Activated T-cell treated with anti-CD3 and anti-CD28 coated beads, Interleukin-2, amount 50 U/mL, for 4 hours (primary cell): ENCODE measurements around the gene NDUFV1. TPM values are rescaled to one million over a fixed set of nuclear protein-coding genes. Genes with fewer than 3 reads are reported as not detected.
"Not testable (repeated sequence)": the region's sequence is repeated elsewhere in the genome, so short reads cannot be mapped to it uniquely, and the experiment has no call there.

Experiments used
- ATAC-seq, 2 donors: fragments of 200-7000 bp; cut with Tn5 transposase; one replicate each; pipeline ENCODE4 v1.10.0; 2021
- DNase-seq: peaks from one replicate; pipeline ENCODE4 v3.0.0-alpha.2; 2020
- H3K27me3 Mint-ChIP-seq: one replicate; pipeline ENCODE4 v1.8.0; 2021; ENCODE audit warnings: low read depth, mixed read lengths
- H3K36me3 Mint-ChIP-seq: one replicate; pipeline ENCODE4 v1.8.0; 2022; ENCODE audit warnings: mixed read lengths; ENCODE audit not compliant: insufficient read depth
- H3K4me1 Mint-ChIP-seq: one replicate; pipeline ENCODE4 v1.8.0; 2021; ENCODE audit warnings: low read depth, mixed read lengths
- H3K4me3 Mint-ChIP-seq: one replicate; pipeline ENCODE4 v1.8.0; 2021; ENCODE audit warnings: mild to moderate bottlenecking, moderate library complexity, mixed read lengths
- H3K9me3 Mint-ChIP-seq: one replicate; pipeline ENCODE4 v1.8.0; 2021; ENCODE audit warnings: mixed read lengths
- total RNA-seq, 3 donors: library from RNA; stranded (reverse); gene quantifications; one replicate each; pipeline ENCODE4 v1.2.1, GENCODE V29; 2021

NDUFV1 gene
- total RNA-seq, 3 donors from 2014 or later = 338 to 353 (median 350) TPM

DNA sequence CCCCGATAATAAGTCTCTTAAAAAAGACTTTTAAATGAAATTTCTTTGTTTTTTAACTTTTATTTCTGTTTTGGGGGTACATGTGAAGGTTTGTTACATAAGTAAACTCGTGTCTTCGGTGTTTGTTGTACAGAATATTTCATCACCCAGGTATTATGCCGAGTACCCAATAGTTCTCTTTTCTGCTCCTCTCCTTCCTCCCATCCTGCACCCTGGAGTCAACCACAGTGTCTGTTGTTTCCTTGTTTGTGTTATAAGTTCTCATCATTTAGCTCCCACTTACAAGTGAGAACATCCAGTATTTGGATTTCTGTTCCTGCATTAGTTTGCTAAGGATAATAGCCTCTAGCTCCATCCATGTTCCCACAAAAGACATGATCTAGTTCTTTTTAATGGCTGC lies 24.7 kb upstream of the NDUFV1 start:
- no peak for ATAC-seq
- peaks cover 15% of the 10 kb centered on the region for H3K27me3 Mint-ChIP-seq
- peaks cover 4% of the 10 kb centered on the region for H3K9me3 Mint-ChIP-seq
- peak overlapping the region; percentile 72 for H3K4me3 Mint-ChIP-seq
- peaks cover 22% of the 10 kb centered on the region for H3K36me3 Mint-ChIP-seq
- H3K4me1 Mint-ChIP-seq = peaks cover 45% of the 10 kb centered on the region
- DNase-seq = no peak

DNA sequence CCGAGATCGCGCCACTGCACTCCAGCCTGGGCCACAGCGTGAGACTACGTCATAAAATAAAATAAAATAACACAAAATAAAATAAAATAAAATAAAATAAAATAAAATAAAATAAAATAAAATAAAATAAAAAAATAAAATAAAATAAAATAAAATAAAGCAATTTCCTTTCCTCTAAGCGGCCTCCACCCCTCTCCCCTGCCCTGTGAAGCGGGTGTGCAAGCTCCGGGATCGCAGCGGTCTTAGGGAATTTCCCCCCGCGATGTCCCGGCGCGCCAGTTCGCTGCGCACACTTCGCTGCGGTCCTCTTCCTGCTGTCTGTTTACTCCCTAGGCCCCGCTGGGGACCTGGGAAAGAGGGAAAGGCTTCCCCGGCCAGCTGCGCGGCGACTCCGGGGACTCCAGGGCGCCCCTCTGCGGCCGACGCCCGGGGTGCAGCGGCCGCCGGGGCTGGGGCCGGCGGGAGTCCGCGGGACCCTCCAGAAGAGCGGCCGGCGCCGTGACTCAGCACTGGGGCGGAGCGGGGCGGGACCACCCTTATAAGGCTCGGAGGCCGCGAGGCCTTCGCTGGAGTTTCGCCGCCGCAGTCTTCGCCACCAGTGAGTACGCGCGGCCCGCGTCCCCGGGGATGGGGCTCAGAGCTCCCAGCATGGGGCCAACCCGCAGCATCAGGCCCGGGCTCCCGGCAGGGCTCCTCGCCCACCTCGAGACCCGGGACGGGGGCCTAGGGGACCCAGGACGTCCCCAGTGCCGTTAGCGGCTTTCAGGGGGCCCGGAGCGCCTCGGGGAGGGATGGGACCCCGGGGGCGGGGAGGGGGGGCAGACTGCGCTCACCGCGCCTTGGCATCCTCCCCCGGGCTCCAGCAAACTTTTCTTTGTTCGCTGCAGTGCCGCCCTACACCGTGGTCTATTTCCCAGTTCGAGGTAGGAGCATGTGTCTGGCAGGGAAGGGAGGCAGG lies 23.2 kb upstream of the NDUFV1 start, which contains the start of gene GSTP1:
Gene GSTP1, plus strand, starts transcription at position 566 of the 958 bp plus-strand sequence. Its CDS starts 32 bp downstream, at position 598.
- peak within 1 kb of the TSS; percentile 91 for H3K4me3 Mint-ChIP-seq
- H3K4me1 Mint-ChIP-seq = peaks cover 46% of the 10 kb centered on the region
- H3K9me3 Mint-ChIP-seq = peaks cover 7% of the 10 kb centered on the region
- peaks cover 7% of the 10 kb centered on the region for H3K27me3 Mint-ChIP-seq
- peak; percentile 71 for DNase-seq
- peak; percentile 93 for ATAC-seq
- H3K36me3 Mint-ChIP-seq = peaks cover 25% of the 10 kb centered on the region

DNA sequence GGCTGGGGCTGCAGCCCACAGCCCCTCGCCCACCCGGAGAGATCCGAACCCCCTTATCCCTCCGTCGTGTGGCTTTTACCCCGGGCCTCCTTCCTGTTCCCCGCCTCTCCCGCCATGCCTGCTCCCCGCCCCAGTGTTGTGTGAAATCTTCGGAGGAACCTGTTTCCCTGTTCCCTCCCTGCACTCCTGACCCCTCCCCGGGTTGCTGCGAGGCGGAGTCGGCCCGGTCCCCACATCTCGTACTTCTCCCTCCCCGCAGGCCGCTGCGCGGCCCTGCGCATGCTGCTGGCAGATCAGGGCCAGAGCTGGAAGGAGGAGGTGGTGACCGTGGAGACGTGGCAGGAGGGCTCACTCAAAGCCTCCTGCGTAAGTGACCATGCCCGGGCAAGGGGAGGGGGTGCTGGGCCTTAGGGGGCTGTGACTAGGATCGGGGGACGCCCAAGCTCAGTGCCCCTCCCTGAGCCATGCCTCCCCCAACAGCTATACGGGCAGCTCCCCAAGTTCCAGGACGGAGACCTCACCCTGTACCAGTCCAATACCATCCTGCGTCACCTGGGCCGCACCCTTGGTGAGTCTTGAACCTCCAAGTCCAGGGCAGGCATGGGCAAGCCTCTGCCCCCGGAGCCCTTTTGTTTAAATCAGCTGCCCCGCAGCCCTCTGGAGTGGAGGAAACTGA lies 22.4 kb upstream of the NDUFV1 start:
- peak overlapping the region; percentile 82 for H3K4me3 Mint-ChIP-seq
- peaks cover 25% of the 10 kb centered on the region for H3K36me3 Mint-ChIP-seq
- H3K4me1 Mint-ChIP-seq = peaks cover 42% of the 10 kb centered on the region
- DNase-seq = no peak
- peaks cover 6% of the 10 kb centered on the region for H3K27me3 Mint-ChIP-seq
- H3K9me3 Mint-ChIP-seq = peaks cover 7% of the 10 kb centered on the region
- peak; percentile 25 to 27 for ATAC-seq

DNA sequence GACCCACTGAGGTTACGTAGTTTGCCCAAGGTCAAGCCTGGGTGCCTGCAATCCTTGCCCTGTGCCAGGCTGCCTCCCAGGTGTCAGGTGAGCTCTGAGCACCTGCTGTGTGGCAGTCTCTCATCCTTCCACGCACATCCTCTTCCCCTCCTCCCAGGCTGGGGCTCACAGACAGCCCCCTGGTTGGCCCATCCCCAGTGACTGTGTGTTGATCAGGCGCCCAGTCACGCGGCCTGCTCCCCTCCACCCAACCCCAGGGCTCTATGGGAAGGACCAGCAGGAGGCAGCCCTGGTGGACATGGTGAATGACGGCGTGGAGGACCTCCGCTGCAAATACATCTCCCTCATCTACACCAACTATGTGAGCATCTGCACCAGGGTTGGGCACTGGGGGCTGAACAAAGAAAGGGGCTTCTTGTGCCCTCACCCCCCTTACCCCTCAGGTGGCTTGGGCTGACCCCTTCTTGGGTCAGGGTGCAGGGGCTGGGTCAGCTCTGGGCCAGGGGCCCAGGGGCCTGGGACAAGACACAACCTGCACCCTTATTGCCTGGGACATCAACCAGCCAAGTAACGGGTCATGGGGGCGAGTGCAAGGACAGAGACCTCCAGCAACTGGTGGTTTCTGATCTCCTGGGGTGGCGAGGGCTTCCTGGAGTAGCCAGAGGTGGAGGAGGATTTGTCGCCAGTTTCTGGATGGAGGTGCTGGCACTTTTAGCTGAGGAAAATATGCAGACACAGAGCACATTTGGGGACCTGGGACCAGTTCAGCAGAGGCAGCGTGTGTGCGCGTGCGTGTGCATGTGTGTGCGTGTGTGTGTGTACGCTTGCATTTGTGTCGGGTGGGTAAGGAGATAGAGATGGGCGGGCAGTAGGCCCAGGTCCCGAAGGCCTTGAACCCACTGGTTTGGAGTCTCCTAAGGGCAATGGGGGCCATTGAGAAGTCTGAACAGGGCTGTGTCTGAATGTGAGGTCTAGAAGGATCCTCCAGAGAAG lies 21.6 kb upstream of the NDUFV1 start:
- DNase-seq = no peak
- Mint-ChIP-seq H3K36me3 (peaks cover 25% of the 10 kb centered on the region), H3K9me3 (peaks cover 7% of the 10 kb centered on the region), H3K4me3 (peak overlapping the region; percentile 82), H3K27me3 (peaks cover 3% of the 10 kb centered on the region), H3K4me1 (peaks cover 34% of the 10 kb centered on the region)
- ATAC-seq = no peak

DNA sequence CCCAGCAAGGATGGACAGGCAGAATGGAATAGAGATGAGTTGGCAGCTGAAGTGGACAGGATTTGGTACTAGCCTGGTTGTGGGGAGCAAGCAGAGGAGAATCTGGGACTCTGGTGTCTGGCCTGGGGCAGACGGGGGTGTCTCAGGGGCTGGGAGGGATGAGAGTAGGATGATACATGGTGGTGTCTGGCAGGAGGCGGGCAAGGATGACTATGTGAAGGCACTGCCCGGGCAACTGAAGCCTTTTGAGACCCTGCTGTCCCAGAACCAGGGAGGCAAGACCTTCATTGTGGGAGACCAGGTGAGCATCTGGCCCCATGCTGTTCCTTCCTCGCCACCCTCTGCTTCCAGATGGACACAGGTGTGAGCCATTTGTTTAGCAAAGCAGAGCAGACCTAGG lies 20.8 kb upstream of the NDUFV1 start:
- peak overlapping the region; percentile 37 for H3K4me3 Mint-ChIP-seq
- peaks cover 3% of the 10 kb centered on the region for H3K27me3 Mint-ChIP-seq
- peaks cover 25% of the 10 kb centered on the region for H3K36me3 Mint-ChIP-seq
- H3K9me3 Mint-ChIP-seq = peaks cover 7% of the 10 kb centered on the region
- ATAC-seq (no peak), DNase-seq (no peak)
- peaks cover 34% of the 10 kb centered on the region for H3K4me1 Mint-ChIP-seq

DNA sequence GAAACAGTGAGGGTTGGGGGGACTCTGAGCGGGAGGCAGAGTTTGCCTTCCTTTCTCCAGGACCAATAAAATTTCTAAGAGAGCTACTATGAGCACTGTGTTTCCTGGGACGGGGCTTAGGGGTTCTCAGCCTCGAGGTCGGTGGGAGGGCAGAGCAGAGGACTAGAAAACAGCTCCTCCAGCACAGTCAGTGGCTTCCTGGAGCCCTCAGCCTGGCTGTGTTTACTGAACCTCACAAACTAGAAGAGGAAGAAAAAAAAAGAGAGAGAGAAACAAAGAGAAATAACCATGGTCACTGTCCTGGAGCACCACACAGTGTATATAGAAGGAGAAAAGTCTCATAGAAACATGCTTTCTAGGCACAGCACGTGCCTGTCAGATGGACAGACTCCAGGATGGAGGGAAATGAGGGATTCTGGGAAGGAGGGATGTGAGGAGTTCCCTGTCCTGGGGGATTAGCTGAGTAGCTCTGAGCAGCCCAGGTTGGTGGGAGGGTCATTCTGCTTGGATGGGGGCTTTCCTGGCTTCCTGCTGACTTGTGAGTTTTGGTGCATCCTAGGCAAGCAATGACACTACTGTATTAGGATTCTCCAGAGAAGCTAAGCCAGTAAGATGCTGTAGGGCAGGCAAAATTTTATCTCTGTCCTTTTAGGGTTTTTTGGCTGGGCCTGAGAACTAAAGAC lies 20.0 kb upstream of the NDUFV1 start:
- peaks cover 2% of the 10 kb centered on the region for H3K27me3 Mint-ChIP-seq
- peaks cover 7% of the 10 kb centered on the region for H3K9me3 Mint-ChIP-seq
- no peak overlapping the region for H3K4me3 Mint-ChIP-seq
- no peak for ATAC-seq
- H3K4me1 Mint-ChIP-seq = peaks cover 34% of the 10 kb centered on the region
- peaks cover 25% of the 10 kb centered on the region for H3K36me3 Mint-ChIP-seq
- DNase-seq = no peak

DNA sequence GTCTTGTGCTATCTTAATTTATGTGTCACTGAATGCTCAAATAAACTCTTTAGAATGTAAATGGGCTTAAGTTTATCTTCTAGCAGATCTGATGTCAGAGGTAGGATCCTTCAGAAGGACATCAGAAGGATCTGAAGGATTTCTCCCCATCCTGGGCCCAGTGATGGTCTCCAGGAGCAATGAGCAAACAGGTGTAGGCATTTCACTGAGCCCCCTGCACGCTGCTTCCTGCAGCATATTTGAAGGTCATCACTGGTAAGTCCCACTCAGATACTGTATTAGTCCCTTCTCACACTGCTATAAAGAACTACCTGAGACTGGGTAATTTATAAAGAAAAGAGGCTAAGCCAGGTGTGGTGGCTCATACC lies 18.6 kb upstream of the NDUFV1 start:
- H3K36me3 Mint-ChIP-seq = peaks cover 25% of the 10 kb centered on the region
- H3K27me3 Mint-ChIP-seq = no peaks in the 10 kb centered on the region
- H3K9me3 Mint-ChIP-seq = peaks cover 7% of the 10 kb centered on the region
- peaks cover 22% of the 10 kb centered on the region for H3K4me1 Mint-ChIP-seq
- ATAC-seq (no peak), DNase-seq (no peak)
- H3K4me3 Mint-ChIP-seq = no peak overlapping the region

DNA sequence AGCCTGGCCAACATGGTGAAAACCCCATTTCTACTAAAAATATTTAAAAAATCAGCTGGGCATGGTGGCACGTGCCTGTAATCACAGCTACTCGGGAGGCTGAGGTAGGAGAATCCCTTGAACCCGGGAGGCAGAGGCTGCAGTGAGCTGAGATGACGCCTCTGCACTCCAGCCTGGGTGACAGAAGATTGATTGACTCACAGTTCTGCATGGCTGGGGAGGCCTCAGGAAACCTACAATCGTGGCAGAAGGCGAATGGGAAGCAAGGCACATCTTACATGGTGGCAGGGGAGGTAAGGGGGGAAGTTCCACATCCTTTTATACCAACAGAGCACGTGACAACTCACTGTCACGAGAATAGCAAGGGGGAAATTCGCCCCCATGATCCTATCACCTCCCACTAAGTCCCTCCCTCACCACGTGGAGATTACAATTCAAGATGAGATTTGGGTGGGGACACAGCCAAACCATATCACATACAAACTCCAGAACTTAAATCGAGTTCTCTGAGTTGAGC lies 17.8 kb upstream of the NDUFV1 start:
- H3K36me3 Mint-ChIP-seq = peaks cover 25% of the 10 kb centered on the region
- not testable (repeated sequence) for DNase-seq, H3K27me3 Mint-ChIP-seq, ATAC-seq, H3K9me3 Mint-ChIP-seq, H3K4me3 Mint-ChIP-seq
- peaks cover 20% of the 10 kb centered on the region for H3K4me1 Mint-ChIP-seq

DNA sequence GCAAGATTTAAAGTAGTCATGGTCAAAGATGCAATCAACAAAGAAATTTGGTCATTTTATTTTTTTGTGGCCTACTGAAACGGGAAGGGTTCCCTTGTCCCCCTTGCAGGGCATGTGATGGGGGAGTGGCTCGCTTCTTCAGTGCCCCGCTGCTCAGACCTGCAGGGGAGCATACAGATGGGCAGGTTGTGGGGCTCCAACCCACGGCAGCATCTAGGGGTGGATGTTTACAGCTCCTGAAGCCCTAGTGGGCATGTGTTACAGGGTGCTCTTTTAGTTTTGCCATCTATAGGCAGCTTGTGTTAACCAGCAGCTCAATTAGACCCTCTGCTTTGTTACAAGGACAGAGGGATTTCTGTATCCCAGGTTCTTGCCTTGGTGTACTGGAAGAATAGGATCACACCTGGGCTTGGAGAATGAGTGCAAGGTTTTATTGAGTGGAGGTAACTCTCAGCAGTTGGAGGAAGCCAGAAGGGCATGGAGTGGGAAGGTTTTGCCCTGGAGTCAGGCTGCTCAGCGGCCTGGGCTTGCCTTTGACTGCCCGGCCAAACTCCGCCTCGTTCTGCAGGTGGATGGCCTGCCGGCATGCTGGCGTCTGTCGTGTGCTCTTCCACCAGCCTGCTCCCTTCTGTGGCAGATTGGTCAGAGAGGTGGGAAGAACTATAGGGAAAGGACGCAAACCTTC lies 13.7 kb upstream of the NDUFV1 start:
- no peak overlapping the region for H3K4me3 Mint-ChIP-seq
- H3K4me1 Mint-ChIP-seq = no peaks in the 10 kb centered on the region
- H3K36me3 Mint-ChIP-seq = no peaks in the 10 kb centered on the region
- no peak for ATAC-seq
- no peak for DNase-seq
- no peaks in the 10 kb centered on the region for H3K27me3 Mint-ChIP-seq
- no peaks in the 10 kb centered on the region for H3K9me3 Mint-ChIP-seq

DNA sequence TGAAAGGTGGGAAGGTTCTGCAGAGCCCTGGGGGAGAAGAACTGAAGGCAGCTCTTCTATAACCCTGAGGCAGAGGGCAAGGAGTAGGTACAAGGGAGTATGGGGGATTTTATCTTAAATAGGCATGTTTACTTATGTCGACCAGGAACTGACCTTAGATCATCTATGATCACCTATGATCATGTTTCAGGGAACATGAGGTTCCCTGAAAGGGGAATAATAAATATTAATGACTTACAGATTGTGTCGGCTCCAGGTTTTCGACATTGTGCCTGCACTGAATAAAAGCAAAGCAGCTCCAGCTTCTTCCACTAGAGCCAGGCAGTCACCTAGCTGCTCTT lies 13.2 kb upstream of the NDUFV1 start:
- Mint-ChIP-seq H3K4me3 (no peak overlapping the region), H3K4me1 (no peaks in the 10 kb centered on the region), H3K36me3 (no peaks in the 10 kb centered on the region), H3K9me3 (no peaks in the 10 kb centered on the region), H3K27me3 (no peaks in the 10 kb centered on the region)
- no peak for ATAC-seq
- no peak for DNase-seq

DNA sequence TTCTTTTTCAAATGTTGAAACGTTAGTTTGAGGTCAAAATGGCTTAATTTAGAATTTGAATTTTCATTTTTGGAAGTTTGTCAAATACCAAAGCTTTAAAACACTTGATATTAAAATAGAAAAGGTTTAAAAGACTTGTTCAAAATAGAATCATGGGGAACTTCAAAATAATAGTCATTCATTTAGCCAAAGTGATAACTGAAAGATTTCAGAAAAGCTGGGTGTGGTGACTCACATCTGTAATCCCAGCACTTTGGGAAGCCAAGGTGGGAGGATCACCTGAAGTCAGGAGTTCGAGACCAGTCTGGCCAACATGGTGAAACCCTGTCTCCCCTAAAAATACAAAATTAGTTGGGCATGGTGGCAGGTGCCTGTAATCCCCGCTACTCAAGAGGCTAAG lies 12.3 kb upstream of the NDUFV1 start:
- H3K4me1 Mint-ChIP-seq = no peaks in the 10 kb centered on the region
- no peaks in the 10 kb centered on the region for H3K9me3 Mint-ChIP-seq
- no peak overlapping the region for H3K4me3 Mint-ChIP-seq
- DNase-seq = no peak
- H3K36me3 Mint-ChIP-seq = no peaks in the 10 kb centered on the region
- H3K27me3 Mint-ChIP-seq = peaks cover 3% of the 10 kb centered on the region
- no peak for ATAC-seq

DNA sequence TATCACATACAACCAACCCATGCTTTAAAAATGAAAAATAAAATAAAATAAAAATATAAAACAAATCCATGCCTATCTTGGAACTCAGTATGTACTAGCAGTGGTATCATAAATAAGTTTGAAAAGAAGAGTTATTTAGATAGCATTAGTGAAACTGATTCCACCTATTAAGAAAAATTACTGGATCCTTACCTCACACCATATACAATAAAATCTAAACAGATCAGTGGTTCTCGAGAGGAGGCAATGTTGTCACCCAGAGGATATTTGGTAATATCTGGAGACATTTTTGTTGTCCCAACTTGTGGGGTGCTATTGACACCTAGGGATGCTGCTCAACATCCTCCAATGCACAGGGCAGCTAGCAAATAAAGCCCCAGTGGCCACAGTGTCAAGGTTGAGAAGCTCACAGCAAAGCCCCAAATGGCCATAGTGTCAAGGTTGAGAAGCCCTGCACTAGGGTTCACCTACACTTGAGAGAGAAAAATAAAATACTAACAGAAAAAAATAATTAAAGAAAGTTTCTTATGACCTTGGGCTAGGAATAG lies 9.9 kb upstream of the NDUFV1 start:
- no peak for ATAC-seq
- DNase-seq = no peak
- Mint-ChIP-seq H3K4me1 (peaks cover 5% of the 10 kb centered on the region), H3K9me3 (no peaks in the 10 kb centered on the region), H3K36me3 (no peaks in the 10 kb centered on the region), H3K4me3 (no peak overlapping the region), H3K27me3 (peaks cover 22% of the 10 kb centered on the region)

DNA sequence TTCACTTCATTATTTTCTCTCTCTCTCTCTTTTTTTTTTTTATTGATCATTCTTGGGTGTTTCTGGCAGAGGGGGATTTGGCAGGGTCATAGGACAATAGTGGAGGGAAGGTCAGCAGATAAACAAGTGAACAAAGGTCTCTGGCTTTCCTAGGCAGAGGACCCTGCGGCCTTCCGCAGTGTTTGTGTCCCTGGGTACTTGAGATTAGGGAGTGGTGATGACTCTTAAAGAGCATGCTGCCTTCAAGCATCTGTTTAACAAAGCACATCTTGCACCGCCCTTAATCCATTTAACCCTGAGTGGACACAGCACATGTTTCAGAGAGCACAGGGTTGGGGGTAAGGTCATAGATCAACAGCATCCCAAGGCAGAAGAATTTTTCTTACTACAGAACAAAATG lies 9.3 kb upstream of the NDUFV1 start:
- not testable (repeated sequence) for H3K4me1 Mint-ChIP-seq, H3K36me3 Mint-ChIP-seq, ATAC-seq, DNase-seq, H3K9me3 Mint-ChIP-seq, H3K4me3 Mint-ChIP-seq
- peaks cover 22% of the 10 kb centered on the region for H3K27me3 Mint-ChIP-seq
